ENCODE measurements around the gene PLXDC2.

PLXDC2 gene

GRCh38 chr10:20059084-20059835 lies 243.0 kb downstream of the PLXDC2 start:
- no peaks in the 10 kb centered on the region for H3F3A ChIP-seq (ENCODE audit: control insufficient read depth, insufficient read depth)
- H3K4me3 ChIP-seq (ENCODE audit: low read length) = no peak overlapping the region
- H3K27ac ChIP-seq (ENCODE audit: low read depth, low read length) = no peak overlapping the region
- TF ChIP-seq, protein P1, sequence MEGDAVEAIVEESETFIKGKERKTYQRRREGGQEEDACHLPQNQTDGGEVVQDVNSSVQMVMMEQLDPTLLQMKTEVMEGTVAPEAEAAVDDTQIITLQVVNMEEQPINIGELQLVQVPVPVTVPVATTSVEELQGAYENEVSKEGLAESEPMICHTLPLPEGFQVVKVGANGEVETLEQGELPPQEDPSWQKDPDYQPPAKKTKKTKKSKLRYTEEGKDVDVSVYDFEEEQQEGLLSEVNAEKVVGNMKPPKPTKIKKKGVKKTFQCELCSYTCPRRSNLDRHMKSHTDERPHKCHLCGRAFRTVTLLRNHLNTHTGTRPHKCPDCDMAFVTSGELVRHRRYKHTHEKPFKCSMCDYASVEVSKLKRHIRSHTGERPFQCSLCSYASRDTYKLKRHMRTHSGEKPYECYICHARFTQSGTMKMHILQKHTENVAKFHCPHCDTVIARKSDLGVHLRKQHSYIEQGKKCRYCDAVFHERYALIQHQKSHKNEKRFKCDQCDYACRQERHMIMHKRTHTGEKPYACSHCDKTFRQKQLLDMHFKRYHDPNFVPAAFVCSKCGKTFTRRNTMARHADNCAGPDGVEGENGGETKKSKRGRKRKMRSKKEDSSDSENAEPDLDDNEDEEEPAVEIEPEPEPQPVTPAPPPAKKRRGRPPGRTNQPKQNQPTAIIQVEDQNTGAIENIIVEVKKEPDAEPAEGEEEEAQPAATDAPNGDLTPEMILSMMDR (IDR thresholded peaks at IDR 0.05; ENCODE audit: low read depth, low read length, poor library complexity, severe bottlenecking) = no peak
- TF ChIP-seq EZH2phosphoT487 (IDR thresholded peaks at IDR 0.05; ENCODE audit: borderline replicate concordance, low read length) = no peak
- no peaks in the 10 kb centered on the region for H4K20me1 ChIP-seq (ENCODE audit: control insufficient read depth, insufficient read depth, low read depth, low read length)
- no peak overlapping the region for H3K4me2 ChIP-seq (ENCODE audit: low read length)
- no peaks in the 10 kb centered on the region for H3K9me3 ChIP-seq (ENCODE audit: control insufficient read depth, insufficient read depth, low read length)
- H3K79me2 ChIP-seq (ENCODE audit: control insufficient read depth, low read length) = no peaks in the 10 kb centered on the region
- H3K36me3 ChIP-seq (ENCODE audit: control insufficient read depth, low read length) = no peaks in the 10 kb centered on the region
- H3K4me1 ChIP-seq (ENCODE audit: control insufficient read depth, low read length) = no peaks in the 10 kb centered on the region
- H3K27me3 ChIP-seq (ENCODE audit: control insufficient read depth, low read length) = no peaks in the 10 kb centered on the region
- H3K9me2 ChIP-seq (replicated peaks; ENCODE audit: control insufficient read depth, low read length) = no peaks in the 10 kb centered on the region

- no peaks in the 10 kb centered on the region for H3K9me2 ChIP-seq (replicated peaks; ENCODE audit: control insufficient read depth, low read length)
- H3K27me3 ChIP-seq (ENCODE audit: control insufficient read depth, low read length) = no peaks in the 10 kb centered on the region
- no peak overlapping the region for H3K4me2 ChIP-seq (ENCODE audit: low read length)
- no peaks in the 10 kb centered on the region for H3F3A ChIP-seq (ENCODE audit: control insufficient read depth, insufficient read depth)
- no peaks in the 10 kb centered on the region for H3K9me3 ChIP-seq (ENCODE audit: control insufficient read depth, insufficient read depth, low read length)
- no peak overlapping the region for H3K4me3 ChIP-seq (ENCODE audit: low read length)
- no peak overlapping the region for H3K27ac ChIP-seq (ENCODE audit: low read depth, low read length)
- no peaks in the 10 kb centered on the region for H3K4me1 ChIP-seq (ENCODE audit: control insufficient read depth, low read length)
- TF ChIP-seq EZH2phosphoT487 (IDR thresholded peaks at IDR 0.05; ENCODE audit: borderline replicate concordance, low read length) = no peak
- TF ChIP-seq, protein P1 (IDR thresholded peaks at IDR 0.05; ENCODE audit: low read depth, low read length, poor library complexity, severe bottlenecking) = no peak
- H4K20me1 ChIP-seq (ENCODE audit: control insufficient read depth, insufficient read depth, low read depth, low read length) = no peaks in the 10 kb centered on the region
- H3K36me3 ChIP-seq (ENCODE audit: control insufficient read depth, low read length) = no peaks in the 10 kb centered on the region
- H3K79me2 ChIP-seq (ENCODE audit: control insufficient read depth, low read length) = no peaks in the 10 kb centered on the region
These were observed 249.6 kb downstream of the PLXDC2 start for GRCh38 chr10:20065814-20066213.

GRCh38 chr10:20073167-20073566 lies 256.9 kb downstream of the PLXDC2 start:
- Histone ChIP-seq H3K9me3 (ENCODE audit: control insufficient read depth, insufficient read depth, low read length) (no peaks in the 10 kb centered on the region), H3K4me1 (ENCODE audit: control insufficient read depth, low read length) (no peaks in the 10 kb centered on the region), H3K4me2 (ENCODE audit: low read length) (no peak overlapping the region), H3K36me3 (ENCODE audit: control insufficient read depth, low read length) (no peaks in the 10 kb centered on the region), H3K9me2 (replicated peaks; ENCODE audit: control insufficient read depth, low read length) (no peaks in the 10 kb centered on the region), H3K27me3 (ENCODE audit: control insufficient read depth, low read length) (no peaks in the 10 kb centered on the region), H3F3A (ENCODE audit: control insufficient read depth, insufficient read depth) (no peaks in the 10 kb centered on the region), H3K4me3 (ENCODE audit: low read length) (no peak overlapping the region), H4K20me1 (ENCODE audit: control insufficient read depth, insufficient read depth, low read depth, low read length) (no peaks in the 10 kb centered on the region), H3K79me2 (ENCODE audit: control insufficient read depth, low read length) (no peaks in the 10 kb centered on the region), H3K27ac (ENCODE audit: low read depth, low read length) (no peak overlapping the region)
- no peak for TF ChIP-seq EZH2phosphoT487 (IDR thresholded peaks at IDR 0.05; ENCODE audit: borderline replicate concordance, low read length)
- TF ChIP-seq, protein P1 (IDR thresholded peaks at IDR 0.05; ENCODE audit: low read depth, low read length, poor library complexity, severe bottlenecking) = no peak
